GM12801 (cell line): Measurements from ENCODE around the gene SCN2A.

Source experiments
- TF ChIP-seq, protein P1 (sequence below): IDR thresholded peaks from one replicate; pipeline ENCODE4 v1.5.1; 2011; ENCODE audit warnings: control low read depth; ENCODE audit not compliant: insufficient read length; ENCODE audit errors: extremely low read depth

Gene SCN2A

DNA sequence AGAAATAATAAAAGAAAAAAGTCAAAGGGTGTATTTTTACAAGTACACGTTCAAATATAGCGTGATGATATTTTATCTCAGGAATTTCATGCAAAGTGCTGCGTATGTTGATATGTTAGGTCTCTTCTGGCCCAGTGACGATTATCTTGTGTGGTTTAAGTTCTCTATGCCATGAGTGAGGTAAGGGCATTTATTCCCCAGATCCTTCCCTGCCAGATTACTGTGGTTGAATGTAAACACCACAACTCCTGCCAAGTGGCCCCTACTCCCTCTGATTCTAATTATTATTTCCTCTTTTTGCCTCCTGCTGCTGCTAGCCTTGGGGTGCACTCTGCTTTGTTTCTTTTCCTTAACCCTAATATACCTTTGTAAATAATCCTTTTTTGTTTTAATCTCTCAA is 12.2 kb downstream of the SCN2A start:
- TF ChIP-seq, protein P1, sequence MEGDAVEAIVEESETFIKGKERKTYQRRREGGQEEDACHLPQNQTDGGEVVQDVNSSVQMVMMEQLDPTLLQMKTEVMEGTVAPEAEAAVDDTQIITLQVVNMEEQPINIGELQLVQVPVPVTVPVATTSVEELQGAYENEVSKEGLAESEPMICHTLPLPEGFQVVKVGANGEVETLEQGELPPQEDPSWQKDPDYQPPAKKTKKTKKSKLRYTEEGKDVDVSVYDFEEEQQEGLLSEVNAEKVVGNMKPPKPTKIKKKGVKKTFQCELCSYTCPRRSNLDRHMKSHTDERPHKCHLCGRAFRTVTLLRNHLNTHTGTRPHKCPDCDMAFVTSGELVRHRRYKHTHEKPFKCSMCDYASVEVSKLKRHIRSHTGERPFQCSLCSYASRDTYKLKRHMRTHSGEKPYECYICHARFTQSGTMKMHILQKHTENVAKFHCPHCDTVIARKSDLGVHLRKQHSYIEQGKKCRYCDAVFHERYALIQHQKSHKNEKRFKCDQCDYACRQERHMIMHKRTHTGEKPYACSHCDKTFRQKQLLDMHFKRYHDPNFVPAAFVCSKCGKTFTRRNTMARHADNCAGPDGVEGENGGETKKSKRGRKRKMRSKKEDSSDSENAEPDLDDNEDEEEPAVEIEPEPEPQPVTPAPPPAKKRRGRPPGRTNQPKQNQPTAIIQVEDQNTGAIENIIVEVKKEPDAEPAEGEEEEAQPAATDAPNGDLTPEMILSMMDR = no peak

DNA sequence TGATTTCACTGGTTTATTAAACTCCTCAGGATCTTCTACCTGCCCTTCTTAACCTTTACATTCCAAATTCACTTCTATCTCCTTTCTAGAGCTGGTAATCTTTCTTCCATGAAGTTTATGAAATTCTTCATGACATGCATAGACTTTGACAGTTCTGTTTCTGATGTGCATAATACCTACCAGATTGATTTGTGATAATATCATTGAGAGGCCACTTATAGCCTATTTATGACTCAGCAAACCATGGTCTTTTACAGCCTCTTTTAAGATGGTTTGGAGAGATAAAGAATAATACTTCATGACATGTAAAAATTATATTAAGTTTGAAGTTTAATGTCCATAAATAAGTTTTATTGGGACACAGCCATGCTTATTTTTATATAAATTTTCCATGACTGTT is 14.0 kb downstream of the SCN2A start:
- TF ChIP-seq, protein P1 = no peak

DNA sequence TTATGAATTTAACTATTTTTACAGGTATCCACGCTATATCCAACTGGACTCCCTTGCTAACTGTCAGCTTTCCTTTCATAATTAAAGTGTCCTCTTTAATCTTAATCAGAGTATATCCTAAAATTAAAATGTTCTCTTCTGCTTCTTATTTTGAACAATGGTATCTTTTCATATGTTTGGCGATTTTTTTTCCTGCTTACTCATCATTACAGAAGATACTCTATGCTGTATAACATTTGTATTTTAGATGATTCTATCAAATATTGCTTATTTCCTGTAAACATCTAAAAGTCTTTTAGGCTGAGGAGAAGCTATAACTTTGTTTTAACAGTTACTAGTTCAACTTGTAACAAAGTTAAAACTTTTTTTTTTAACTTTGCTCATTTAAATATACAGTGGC is 17.4 kb downstream of the SCN2A start:
- TF ChIP-seq, protein P1 = no peak

DNA sequence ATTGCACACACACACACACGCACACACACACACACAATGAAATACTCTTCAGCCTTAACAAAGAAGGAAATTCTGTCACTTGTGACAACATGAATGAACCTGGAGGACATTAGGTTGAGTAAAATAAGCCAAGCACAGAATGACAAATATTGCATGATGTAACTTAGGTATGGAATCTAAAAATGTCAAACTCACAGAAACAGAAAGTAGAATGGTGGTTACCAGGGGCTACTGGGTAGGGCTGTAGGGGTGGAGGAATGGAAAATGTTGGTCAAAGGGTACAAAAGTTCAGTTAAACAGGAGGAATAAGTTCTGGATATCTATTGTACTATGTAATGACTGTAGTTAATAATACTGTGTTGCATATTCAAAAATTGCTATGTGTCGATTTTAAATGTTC is 29.5 kb downstream of the SCN2A start:
- TF ChIP-seq, protein P1 = no peak

DNA sequence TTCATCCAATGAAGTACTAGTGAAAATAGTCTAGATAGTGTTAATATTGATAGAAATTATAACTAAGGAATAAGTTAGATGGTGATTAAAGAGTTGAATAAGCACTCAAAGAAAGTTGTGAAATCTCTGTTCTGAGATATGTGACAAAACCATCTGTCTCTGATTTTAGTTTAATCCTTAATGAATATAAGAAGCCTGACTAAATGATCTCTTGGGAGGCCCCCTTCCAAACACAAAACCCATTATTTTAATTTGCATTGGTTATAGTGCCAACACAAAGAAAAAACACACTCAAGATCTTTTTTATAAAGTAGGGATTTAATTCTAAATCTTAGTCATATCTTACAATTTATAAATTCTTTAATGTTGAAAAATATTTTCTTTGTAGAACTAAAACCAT is 34.0 kb downstream of the SCN2A start:
- TF ChIP-seq, protein P1 = no peak

DNA sequence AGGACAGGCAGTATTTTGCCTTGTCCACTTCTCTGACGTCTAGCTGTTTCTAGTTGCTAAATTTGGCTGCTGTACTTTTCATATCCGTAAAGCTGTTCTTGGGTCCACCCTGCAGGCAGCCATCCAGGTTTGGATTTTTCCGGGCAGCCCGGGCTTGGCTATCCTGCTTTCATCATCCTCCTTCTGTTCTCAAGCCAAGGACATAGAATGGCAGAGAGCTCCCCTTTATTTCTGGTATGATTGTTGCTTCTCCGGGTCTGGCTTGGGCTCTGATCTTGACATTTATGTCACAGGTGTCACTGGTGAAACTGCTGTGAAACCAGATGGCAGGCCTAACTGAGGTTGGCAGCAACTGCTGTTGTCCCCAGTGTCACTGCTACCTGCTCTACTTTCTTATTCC is 35.5 kb downstream of the SCN2A start:
- TF ChIP-seq, protein P1 = no peak

DNA sequence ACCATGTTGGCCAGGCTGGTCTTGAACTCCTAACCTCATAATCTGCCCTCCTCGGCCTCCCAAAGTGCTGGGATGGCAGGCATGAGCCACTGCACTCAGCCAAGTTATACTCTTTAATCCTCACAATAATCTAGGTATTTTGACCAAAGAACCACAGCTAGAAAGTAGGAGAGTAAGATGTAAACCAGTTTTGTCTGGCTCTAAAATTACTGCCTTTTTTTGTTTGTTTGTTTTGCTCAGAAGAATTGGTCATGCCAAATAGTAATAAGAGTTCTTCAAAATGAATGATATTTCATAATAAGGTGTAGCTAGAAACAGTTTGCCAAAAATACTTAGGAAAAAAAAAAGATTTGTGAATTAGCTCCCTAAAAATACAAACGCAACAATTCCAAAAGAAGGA is 36.7 kb downstream of the SCN2A start:
- TF ChIP-seq, protein P1 = no peak

DNA sequence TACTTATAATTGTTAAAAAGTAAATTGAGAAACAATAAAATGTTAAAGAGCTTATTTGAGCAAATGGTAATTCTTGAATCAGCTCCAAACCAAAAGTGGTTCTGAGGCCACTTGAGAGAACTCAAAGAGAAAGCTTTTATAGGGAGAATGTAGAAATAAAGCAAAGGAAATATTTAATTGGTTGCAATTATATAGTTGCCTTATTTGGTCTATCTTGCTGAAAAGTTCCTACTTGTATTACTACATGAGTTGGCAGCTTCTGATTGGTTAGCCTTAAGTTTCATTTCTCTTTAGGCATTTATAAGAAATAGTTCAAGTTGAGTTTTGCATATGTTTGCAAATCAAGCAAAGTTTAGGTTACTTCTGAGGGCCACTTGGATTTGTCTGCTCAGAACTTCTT is 38.1 kb downstream of the SCN2A start:
- TF ChIP-seq, protein P1 = no peak
